WTC11 (cell line): ENCODE data around the gene PLCB3. TPM values are rescaled to one million over a fixed set of nuclear protein-coding genes. Genes with fewer than 3 reads are reported as not detected.

Source experiments
- ATAC-seq: fragments of 200-7000 bp; cut with Tn5 transposase; 2 replicates; pipeline ENCODE4 v1.10.0; 2021; ENCODE audit warnings: mild to moderate bottlenecking, moderate library complexity
- CTCF ChIA-PET: fragments of 300-600 bp; sonication (Branson Sonifier 250); formaldehyde crosslinking; loops from one replicate; lab custom pipeline; 2021; ENCODE audit warnings: antibody characterized with exemption; lab: Charles Lee
- POLR2A ChIA-PET: fragments of 350-600 bp; sonication (Branson Sonifier 250); formaldehyde crosslinking; loops from one replicate; lab custom pipeline; 2021; ENCODE audit warnings: antibody characterized with exemption; lab: Charles Lee
- DNase-seq: peaks from one replicate; pipeline ENCODE4 v3.0.0; 2021; ENCODE audit warnings: low spot score
- H3K27ac Mint-ChIP-seq: 2 replicates; pipeline ENCODE4 v1.8.0; 2021; ENCODE audit warnings: mixed read lengths
- H3K27me3 Mint-ChIP-seq: 2 replicates; pipeline ENCODE4 v1.8.0; 2021; ENCODE audit warnings: low read depth, mild to moderate bottlenecking, moderate library complexity, mixed read lengths
- H3K36me3 Mint-ChIP-seq: 2 replicates; pipeline ENCODE4 v1.8.0; 2021; ENCODE audit warnings: mixed read lengths
- H3K4me1 Mint-ChIP-seq: 2 replicates; pipeline ENCODE4 v1.8.0; 2022; ENCODE audit warnings: mixed read lengths
- H3K4me3 Mint-ChIP-seq: 2 replicates; pipeline ENCODE4 v1.8.0; 2021; ENCODE audit warnings: mild to moderate bottlenecking, moderate library complexity, mixed read lengths
- H3K9me3 Mint-ChIP-seq: 2 replicates; pipeline ENCODE4 v1.8.0; 2021; ENCODE audit warnings: mixed read lengths
- FOXK1 ChIP-seq: sonication (generic); formaldehyde crosslinking; IDR thresholded peaks from 2 replicates; pipeline ENCODE4 v1.8.0; 2022; ENCODE audit warnings: mild to moderate bottlenecking, moderate library complexity, missing genetic modification reagents
- GABPB1 ChIP-seq: sonication (generic); formaldehyde crosslinking; IDR thresholded peaks from 2 replicates; pipeline ENCODE4 v1.8.1; 2023; ENCODE audit warnings: mild to moderate bottlenecking, missing genetic modification reagents
- GRHL2 ChIP-seq: fragments of 250-450 bp; sonication (Bioruptor Pico); IDR thresholded peaks from 2 replicates; pipeline ENCODE4 v1.8.0; 2022; ENCODE audit warnings: mild to moderate bottlenecking, moderate library complexity; ENCODE audit not compliant: insufficient replicate concordance, severe bottlenecking
- NFYB ChIP-seq: sonication (generic); formaldehyde crosslinking; conservative IDR thresholded peaks from 2 replicates; pipeline ENCODE4 v1.8.0; 2022; ENCODE audit warnings: low read depth, missing genetic modification reagents
- PRRX2 ChIP-seq: fragments of 250-450 bp; sonication (Bioruptor Pico); IDR thresholded peaks from 2 replicates; pipeline ENCODE4 v1.8.0; 2021; ENCODE audit warnings: mild to moderate bottlenecking
- RORB ChIP-seq: fragments of 250-450 bp; sonication (Bioruptor Pico); IDR thresholded peaks from 2 replicates; pipeline ENCODE4 v1.9.0; 2021; ENCODE audit warnings: mild to moderate bottlenecking
- ZNF121 ChIP-seq: sonication (generic); formaldehyde crosslinking; IDR thresholded peaks from 2 replicates; pipeline ENCODE4 v1.8.0; 2023; ENCODE audit warnings: missing genetic modification reagents
- ZNF232 ChIP-seq: sonication (generic); formaldehyde crosslinking; IDR thresholded peaks from 2 replicates; pipeline ENCODE4 v1.8.0; 2022; ENCODE audit warnings: mild to moderate bottlenecking, missing genetic modification reagents
- ZNF263 ChIP-seq: sonication (generic); formaldehyde crosslinking; IDR thresholded peaks from 2 replicates; pipeline ENCODE4 v1.8.1; 2022; ENCODE audit warnings: low read depth, mild to moderate bottlenecking, moderate library complexity, missing genetic modification reagents
- ZNF416 ChIP-seq: fragments of 250-450 bp; sonication (Bioruptor Pico); IDR thresholded peaks from 2 replicates; pipeline ENCODE4 v1.9.0; 2021; ENCODE audit warnings: mild to moderate bottlenecking, inconsistent platforms
- total RNA-seq: library from RNA; stranded (reverse); gene quantifications from 3 replicates; pipeline ENCODE4 v1.2.3, GENCODE V29; 2021
- TF ChIP-seq, protein P1 (sequence below): sonication (generic); formaldehyde crosslinking; IDR thresholded peaks from 2 replicates; pipeline ENCODE4 v1.8.0; 2022; ENCODE audit warnings: missing genetic modification reagents
- TF ChIP-seq, protein P2 (sequence below): sonication (generic); formaldehyde crosslinking; IDR thresholded peaks from 2 replicates; pipeline ENCODE4 v1.8.1; 2022; ENCODE audit warnings: low read depth, mild to moderate bottlenecking, moderate library complexity, missing genetic modification reagents, borderline replicate concordance
- TF ChIP-seq, protein P3 (sequence below): sonication (generic); formaldehyde crosslinking; IDR thresholded peaks from 2 replicates; pipeline ENCODE4 v1.8.1; 2023; ENCODE audit warnings: mild to moderate bottlenecking, missing genetic modification reagents, borderline replicate concordance
- TF ChIP-seq, protein P4 (sequence below): fragments of 250-450 bp; sonication (Bioruptor Pico); IDR thresholded peaks from 2 replicates; pipeline ENCODE4 v1.9.0; 2021; ENCODE audit warnings: mild to moderate bottlenecking
- TF ChIP-seq, protein P5 (sequence below): sonication (generic); formaldehyde crosslinking; IDR thresholded peaks from 2 replicates; pipeline ENCODE4 v1.8.1; 2023; ENCODE audit warnings: mild to moderate bottlenecking, missing genetic modification reagents
- TF ChIP-seq, protein P6 (sequence below): sonication (generic); formaldehyde crosslinking; IDR thresholded peaks from 2 replicates; pipeline ENCODE4 v1.8.1; 2023; ENCODE audit warnings: mild to moderate bottlenecking, moderate library complexity, missing genetic modification reagents

Gene PLCB3
- total RNA-seq, 1 experiment from 2014 or later, result 97.4 TPM

DNA sequence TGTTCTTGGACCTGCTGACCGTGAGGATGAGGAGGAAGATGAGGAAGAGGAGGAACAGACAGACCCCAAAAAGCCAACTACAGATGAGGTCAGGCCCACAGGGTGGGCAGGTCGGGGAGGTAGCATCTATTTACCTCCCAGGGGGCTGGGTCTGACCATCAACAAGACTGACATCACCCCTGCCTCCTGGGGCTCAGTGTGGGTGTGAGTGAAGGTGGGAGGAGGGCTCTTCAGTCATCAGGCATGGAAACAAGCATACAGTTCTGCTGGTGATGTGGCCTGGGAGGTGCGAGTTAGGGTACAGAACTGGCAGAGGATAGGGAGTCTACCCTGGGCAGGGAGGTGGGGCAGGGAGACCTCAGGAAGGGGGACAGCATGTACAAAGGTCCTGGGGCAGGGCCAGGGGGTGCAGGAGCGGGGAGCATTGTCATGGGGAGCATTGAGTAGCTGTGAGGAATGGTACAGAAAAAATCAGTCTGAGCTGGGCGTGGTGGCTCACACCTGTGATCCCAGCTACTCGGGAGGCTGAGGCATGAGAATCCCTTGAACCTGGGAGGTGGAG, 8.9 kb downstream of the PLCB3 start:
- TF ChIP-seq, protein P1, sequence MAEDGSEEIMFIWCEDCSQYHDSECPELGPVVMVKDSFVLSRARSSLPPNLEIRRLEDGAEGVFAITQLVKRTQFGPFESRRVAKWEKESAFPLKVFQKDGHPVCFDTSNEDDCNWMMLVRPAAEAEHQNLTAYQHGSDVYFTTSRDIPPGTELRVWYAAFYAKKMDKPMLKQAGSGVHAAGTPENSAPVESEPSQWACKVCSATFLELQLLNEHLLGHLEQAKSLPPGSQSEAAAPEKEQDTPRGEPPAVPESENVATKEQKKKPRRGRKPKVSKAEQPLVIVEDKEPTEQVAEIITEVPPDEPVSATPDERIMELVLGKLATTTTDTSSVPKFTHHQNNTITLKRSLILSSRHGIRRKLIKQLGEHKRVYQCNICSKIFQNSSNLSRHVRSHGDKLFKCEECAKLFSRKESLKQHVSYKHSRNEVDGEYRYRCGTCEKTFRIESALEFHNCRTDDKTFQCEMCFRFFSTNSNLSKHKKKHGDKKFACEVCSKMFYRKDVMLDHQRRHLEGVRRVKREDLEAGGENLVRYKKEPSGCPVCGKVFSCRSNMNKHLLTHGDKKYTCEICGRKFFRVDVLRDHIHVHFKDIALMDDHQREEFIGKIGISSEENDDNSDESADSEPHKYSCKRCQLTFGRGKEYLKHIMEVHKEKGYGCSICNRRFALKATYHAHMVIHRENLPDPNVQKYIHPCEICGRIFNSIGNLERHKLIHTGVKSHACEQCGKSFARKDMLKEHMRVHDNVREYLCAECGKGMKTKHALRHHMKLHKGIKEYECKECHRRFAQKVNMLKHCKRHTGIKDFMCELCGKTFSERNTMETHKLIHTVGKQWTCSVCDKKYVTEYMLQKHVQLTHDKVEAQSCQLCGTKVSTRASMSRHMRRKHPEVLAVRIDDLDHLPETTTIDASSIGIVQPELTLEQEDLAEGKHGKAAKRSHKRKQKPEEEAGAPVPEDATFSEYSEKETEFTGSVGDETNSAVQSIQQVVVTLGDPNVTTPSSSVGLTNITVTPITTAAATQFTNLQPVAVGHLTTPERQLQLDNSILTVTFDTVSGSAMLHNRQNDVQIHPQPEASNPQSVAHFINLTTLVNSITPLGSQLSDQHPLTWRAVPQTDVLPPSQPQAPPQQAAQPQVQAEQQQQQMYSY (CRISPR knock-in tag), result no peak
- TF ChIP-seq, all 79 proteins: peak for 0
- peaks cover 37% of the 10 kb centered on the region for H3K36me3 Mint-ChIP-seq
- no peak overlapping the region for H3K4me3 Mint-ChIP-seq
- CTCF ChIA-PET, result interaction anchor here (1.5 kb wide), 1 partner anchor 10 kb away, joined by 4 read pairs; no protein-coding TSS in a partner anchor
- no peak overlapping the region for H3K27ac Mint-ChIP-seq
- no peaks in the 10 kb centered on the region; the same call in 1 of the 2 replicates for H3K4me1 Mint-ChIP-seq
- no peaks in the 10 kb centered on the region for H3K9me3 Mint-ChIP-seq
- no peaks in the 10 kb centered on the region for H3K27me3 Mint-ChIP-seq
- DNase-seq, result no peak
- POLR2A ChIA-PET, result no interaction called here
- no peak for ATAC-seq

DNA sequence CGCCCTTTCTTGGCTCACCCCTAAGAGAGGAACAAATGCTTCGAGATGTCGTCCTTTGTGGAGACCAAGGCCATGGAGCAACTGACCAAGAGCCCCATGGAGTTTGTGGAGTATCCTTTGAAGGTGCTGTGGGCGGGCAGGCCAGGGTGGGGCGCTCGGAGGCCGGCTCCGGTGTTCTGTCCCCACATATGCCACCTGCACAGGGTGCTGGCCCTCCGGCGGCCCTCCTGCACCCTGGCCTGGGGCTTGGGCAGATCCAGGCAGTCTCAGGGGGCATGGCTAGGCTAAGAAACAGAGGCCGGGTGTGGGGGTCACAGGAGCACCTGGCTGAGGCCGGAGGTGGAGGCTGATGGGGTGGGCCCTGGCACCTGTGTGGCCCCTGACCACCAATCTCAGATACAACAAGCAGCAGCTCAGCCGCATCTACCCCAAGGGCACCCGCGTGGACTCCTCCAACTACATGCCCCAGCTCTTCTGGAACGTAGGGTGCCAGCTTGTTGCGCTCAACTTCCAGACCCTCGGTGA, 10.3 kb downstream of the PLCB3 start:
- TF ChIP-seq RORB (CRISPR knock-in tag), result no peak
- no peak for TF ChIP-seq ZNF121 (CRISPR knock-in tag)
- no peak for TF ChIP-seq FOXK1 (CRISPR knock-in tag)
- TF ChIP-seq ZNF263, result no peak
- TF ChIP-seq GRHL2 (CRISPR knock-in tag), result no peak
- TF ChIP-seq, protein P2, sequence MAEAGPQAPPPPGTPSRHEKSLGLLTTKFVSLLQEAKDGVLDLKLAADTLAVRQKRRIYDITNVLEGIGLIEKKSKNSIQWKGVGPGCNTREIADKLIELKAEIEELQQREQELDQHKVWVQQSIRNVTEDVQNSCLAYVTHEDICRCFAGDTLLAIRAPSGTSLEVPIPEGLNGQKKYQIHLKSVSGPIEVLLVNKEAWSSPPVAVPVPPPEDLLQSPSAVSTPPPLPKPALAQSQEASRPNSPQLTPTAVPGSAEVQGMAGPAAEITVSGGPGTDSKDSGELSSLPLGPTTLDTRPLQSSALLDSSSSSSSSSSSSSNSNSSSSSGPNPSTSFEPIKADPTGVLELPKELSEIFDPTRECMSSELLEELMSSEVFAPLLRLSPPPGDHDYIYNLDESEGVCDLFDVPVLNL, result no peak
- TF ChIP-seq PRRX2 (CRISPR knock-in tag), result no peak
- no peak for TF ChIP-seq NFYB (CRISPR knock-in tag)
- TF ChIP-seq GABPB1 (CRISPR knock-in tag), result no peak
- no peak for TF ChIP-seq ZNF232 (CRISPR knock-in tag)
- no peak for DNase-seq
- Mint-ChIP-seq H3K36me3 (peaks cover 45% of the 10 kb centered on the region), H3K27me3 (no peaks in the 10 kb centered on the region), H3K27ac (no peak overlapping the region), H3K4me1 (no peaks in the 10 kb centered on the region; the same call in 1 of the 2 replicates), H3K9me3 (no peaks in the 10 kb centered on the region), H3K4me3 (no peak overlapping the region)
- ATAC-seq, result no peak
- CTCF ChIA-PET, result interaction anchor here (1.5 kb wide), 1 partner anchor 11 kb away, joined by 4 read pairs; no protein-coding TSS in a partner anchor
- POLR2A ChIA-PET, result interaction anchor here (1.0 kb wide), 1 partner anchor 9 kb away, joined by 3 read pairs; no protein-coding TSS in a partner anchor

DNA sequence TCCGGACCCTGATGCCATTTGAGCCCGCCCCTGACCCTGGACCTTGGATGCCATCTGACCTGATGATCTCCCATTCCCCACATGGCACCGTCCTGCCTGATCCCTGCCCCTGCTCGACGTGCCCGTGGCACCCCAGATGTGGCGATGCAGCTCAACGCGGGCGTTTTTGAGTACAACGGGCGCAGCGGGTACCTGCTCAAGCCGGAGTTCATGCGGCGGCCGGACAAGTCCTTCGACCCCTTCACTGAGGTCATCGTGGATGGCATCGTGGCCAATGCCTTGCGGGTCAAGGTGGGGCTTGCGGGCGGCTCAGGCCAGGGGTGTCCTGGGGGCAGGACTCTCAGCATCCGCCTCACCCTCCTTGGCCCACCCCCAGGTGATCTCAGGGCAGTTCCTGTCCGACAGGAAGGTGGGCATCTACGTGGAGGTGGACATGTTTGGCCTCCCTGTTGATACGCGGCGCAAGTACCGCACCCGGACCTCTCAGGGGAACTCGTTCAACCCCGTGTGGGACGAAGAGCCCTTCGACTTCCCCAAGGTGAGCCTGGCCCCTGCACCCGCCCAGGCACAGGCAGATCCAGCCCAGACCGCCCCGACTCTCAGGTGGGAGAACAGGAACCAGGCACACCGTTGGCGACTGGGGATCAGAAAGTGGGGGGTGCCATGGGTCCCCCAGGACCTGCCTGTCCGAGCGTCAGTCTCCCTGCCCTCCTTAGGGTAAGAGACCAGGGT, 11.1 kb downstream of the PLCB3 start:
- ChIA-PET CTCF (interaction anchor here (1.2 to 4.5 kb wide), 5 partner anchors 12 to 80 kb away, joined by 3 to 65 read pairs (median 9); partner anchors contain the start of gene PLCB3), POLR2A (interaction anchor here (1.0 to 1.4 kb wide), 2 partner anchors 16 to 21 kb away, joined by 3 to 4 read pairs; no protein-coding TSS in a partner anchor)
- ATAC-seq, result no peak
- H3K27me3 Mint-ChIP-seq, result no peaks in the 10 kb centered on the region
- no peaks in the 10 kb centered on the region for H3K9me3 Mint-ChIP-seq
- H3K4me1 Mint-ChIP-seq, result no peaks in the 10 kb centered on the region; the same call in 1 of the 2 replicates
- H3K27ac Mint-ChIP-seq, result no peak overlapping the region
- peaks cover 45% of the 10 kb centered on the region for H3K36me3 Mint-ChIP-seq
- no peak for DNase-seq
- no peak overlapping the region for H3K4me3 Mint-ChIP-seq
- TF ChIP-seq, protein P3, sequence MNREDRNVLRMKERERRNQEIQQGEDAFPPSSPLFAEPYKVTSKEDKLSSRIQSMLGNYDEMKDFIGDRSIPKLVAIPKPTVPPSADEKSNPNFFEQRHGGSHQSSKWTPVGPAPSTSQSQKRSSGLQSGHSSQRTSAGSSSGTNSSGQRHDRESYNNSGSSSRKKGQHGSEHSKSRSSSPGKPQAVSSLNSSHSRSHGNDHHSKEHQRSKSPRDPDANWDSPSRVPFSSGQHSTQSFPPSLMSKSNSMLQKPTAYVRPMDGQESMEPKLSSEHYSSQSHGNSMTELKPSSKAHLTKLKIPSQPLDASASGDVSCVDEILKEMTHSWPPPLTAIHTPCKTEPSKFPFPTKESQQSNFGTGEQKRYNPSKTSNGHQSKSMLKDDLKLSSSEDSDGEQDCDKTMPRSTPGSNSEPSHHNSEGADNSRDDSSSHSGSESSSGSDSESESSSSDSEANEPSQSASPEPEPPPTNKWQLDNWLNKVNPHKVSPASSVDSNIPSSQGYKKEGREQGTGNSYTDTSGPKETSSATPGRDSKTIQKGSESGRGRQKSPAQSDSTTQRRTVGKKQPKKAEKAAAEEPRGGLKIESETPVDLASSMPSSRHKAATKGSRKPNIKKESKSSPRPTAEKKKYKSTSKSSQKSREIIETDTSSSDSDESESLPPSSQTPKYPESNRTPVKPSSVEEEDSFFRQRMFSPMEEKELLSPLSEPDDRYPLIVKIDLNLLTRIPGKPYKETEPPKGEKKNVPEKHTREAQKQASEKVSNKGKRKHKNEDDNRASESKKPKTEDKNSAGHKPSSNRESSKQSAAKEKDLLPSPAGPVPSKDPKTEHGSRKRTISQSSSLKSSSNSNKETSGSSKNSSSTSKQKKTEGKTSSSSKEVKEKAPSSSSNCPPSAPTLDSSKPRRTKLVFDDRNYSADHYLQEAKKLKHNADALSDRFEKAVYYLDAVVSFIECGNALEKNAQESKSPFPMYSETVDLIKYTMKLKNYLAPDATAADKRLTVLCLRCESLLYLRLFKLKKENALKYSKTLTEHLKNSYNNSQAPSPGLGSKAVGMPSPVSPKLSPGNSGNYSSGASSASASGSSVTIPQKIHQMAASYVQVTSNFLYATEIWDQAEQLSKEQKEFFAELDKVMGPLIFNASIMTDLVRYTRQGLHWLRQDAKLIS (CRISPR knock-in tag), result no peak
- TF ChIP-seq, protein P4, sequence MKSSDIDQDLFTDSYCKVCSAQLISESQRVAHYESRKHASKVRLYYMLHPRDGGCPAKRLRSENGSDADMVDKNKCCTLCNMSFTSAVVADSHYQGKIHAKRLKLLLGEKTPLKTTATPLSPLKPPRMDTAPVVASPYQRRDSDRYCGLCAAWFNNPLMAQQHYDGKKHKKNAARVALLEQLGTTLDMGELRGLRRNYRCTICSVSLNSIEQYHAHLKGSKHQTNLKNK (CRISPR knock-in tag), result no peak
- TF ChIP-seq, protein P5, sequence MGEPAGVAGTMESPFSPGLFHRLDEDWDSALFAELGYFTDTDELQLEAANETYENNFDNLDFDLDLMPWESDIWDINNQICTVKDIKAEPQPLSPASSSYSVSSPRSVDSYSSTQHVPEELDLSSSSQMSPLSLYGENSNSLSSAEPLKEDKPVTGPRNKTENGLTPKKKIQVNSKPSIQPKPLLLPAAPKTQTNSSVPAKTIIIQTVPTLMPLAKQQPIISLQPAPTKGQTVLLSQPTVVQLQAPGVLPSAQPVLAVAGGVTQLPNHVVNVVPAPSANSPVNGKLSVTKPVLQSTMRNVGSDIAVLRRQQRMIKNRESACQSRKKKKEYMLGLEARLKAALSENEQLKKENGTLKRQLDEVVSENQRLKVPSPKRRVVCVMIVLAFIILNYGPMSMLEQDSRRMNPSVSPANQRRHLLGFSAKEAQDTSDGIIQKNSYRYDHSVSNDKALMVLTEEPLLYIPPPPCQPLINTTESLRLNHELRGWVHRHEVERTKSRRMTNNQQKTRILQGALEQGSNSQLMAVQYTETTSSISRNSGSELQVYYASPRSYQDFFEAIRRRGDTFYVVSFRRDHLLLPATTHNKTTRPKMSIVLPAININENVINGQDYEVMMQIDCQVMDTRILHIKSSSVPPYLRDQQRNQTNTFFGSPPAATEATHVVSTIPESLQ (CRISPR knock-in tag), result no peak
- TF ChIP-seq ZNF416 (CRISPR knock-in tag), result no peak
- TF ChIP-seq, protein P6, sequence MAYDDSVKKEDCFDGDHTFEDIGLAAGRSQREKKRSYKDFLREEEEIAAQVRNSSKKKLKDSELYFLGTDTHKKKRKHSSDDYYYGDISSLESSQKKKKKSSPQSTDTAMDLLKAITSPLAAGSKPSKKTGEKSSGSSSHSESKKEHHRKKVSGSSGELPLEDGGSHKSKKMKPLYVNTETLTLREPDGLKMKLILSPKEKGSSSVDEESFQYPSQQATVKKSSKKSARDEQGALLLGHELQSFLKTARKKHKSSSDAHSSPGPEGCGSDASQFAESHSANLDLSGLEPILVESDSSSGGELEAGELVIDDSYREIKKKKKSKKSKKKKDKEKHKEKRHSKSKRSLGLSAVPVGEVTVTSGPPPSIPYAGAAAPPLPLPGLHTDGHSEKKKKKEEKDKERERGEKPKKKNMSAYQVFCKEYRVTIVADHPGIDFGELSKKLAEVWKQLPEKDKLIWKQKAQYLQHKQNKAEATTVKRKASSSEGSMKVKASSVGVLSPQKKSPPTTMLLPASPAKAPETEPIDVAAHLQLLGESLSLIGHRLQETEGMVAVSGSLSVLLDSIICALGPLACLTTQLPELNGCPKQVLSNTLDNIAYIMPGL, result no peak
